Trophoblast cell (in vitro differentiated cells and primary cell): ENCODE data around the gene SMARCD1.

Experiments
- DNase-seq, 2 donors: peaks; one replicate each; pipeline ENCODE4 v3.0.0-alpha.2; 2016
- H2AFZ ChIP-seq: 2 replicates; pipeline ENCODE4 v1.6.1; 2013; ENCODE audit warnings: low read length, moderate library complexity, mild to moderate bottlenecking; ENCODE audit not compliant: insufficient read depth, poor library complexity
- H2AK5ac ChIP-seq: 2 replicates; pipeline ENCODE4 v1.6.1; 2013; ENCODE audit warnings: mild to moderate bottlenecking, low read length
- H2BK120ac ChIP-seq: 2 replicates; pipeline ENCODE4 v1.6.1; 2013; ENCODE audit warnings: low read length, mild to moderate bottlenecking, moderate library complexity; ENCODE audit not compliant: insufficient read depth, poor library complexity
- H2BK12ac ChIP-seq: 2 replicates; pipeline ENCODE4 v1.6.1; 2013; ENCODE audit warnings: mild to moderate bottlenecking, low read length, moderate library complexity
- H2BK5ac ChIP-seq: 2 replicates; pipeline ENCODE4 v1.6.1; 2013; ENCODE audit warnings: low read length, low read depth, moderate library complexity, mild to moderate bottlenecking; ENCODE audit not compliant: poor library complexity
- H3K14ac ChIP-seq: 2 replicates; pipeline ENCODE4 v1.6.1; 2013; ENCODE audit warnings: mild to moderate bottlenecking, low read length
- H3K18ac ChIP-seq: 2 replicates; pipeline ENCODE4 v1.6.1; 2013; ENCODE audit warnings: mild to moderate bottlenecking, low read length
- H3K23ac ChIP-seq: 2 replicates; pipeline ENCODE4 v1.6.1; 2013; ENCODE audit warnings: low read length
- H3K27ac ChIP-seq: 2 replicates; pipeline ENCODE4 v1.5.1; 2013; ENCODE audit warnings: low read depth, mild to moderate bottlenecking, inconsistent platforms, low read length, moderate library complexity
- H3K27me3 ChIP-seq: 2 replicates; pipeline ENCODE4 v1.6.1; 2013; ENCODE audit warnings: inconsistent platforms, mild to moderate bottlenecking, low read length, moderate library complexity; ENCODE audit not compliant: insufficient read depth
- H3K36me3 ChIP-seq, 2 experiments: 1 replicate in 1 of 2; 2 replicates in 1 of 2; pipeline ENCODE4 v1.6.1; 2013; ENCODE audit warnings: low read length in 2 of 2, mild to moderate bottlenecking in 2 of 2, moderate library complexity in 1 of 2; ENCODE audit not compliant: insufficient read depth in 2 of 2, control insufficient read depth in 1 of 2
- H3K4ac ChIP-seq: 2 replicates; pipeline ENCODE4 v1.6.1; 2013; ENCODE audit warnings: low read depth, mild to moderate bottlenecking, low read length, moderate library complexity
- H3K4me1 ChIP-seq, 2 experiments: 1 replicate in 1 of 2; 2 replicates in 1 of 2; pipeline ENCODE4 v1.6.1; 2013; ENCODE audit warnings: low read length in 2 of 2, mild to moderate bottlenecking in 2 of 2, moderate library complexity in 1 of 2; ENCODE audit not compliant: insufficient read depth in 2 of 2, control insufficient read depth in 1 of 2
- H3K4me2 ChIP-seq: 2 replicates; pipeline ENCODE4 v1.6.1; 2013; ENCODE audit warnings: inconsistent platforms, mild to moderate bottlenecking, low read length, moderate library complexity
- H3K4me3 ChIP-seq: 2 replicates; pipeline ENCODE4 v1.5.1; 2013; ENCODE audit warnings: mild to moderate bottlenecking, low read depth, low read length, inconsistent platforms
- H3K79me1 ChIP-seq: one replicate; pipeline ENCODE4 v1.6.1; 2013; ENCODE audit warnings: low read length
- H3K79me2 ChIP-seq: 2 replicates; pipeline ENCODE4 v1.6.1; 2013; ENCODE audit warnings: low read length, mild to moderate bottlenecking; ENCODE audit not compliant: control insufficient read depth, insufficient read depth, poor library complexity
- H3K9ac ChIP-seq: 2 replicates; pipeline ENCODE4 v1.6.1; 2013; ENCODE audit warnings: mild to moderate bottlenecking, low read length
- H3K9me3 ChIP-seq: 2 replicates; pipeline ENCODE4 v1.6.1; 2013; ENCODE audit warnings: low read depth, mild to moderate bottlenecking, control low read depth, inconsistent platforms, low read length; ENCODE audit not compliant: insufficient read depth
- H4K12ac ChIP-seq: 2 replicates; pipeline ENCODE4 v1.6.1; 2013; ENCODE audit warnings: low read depth, mild to moderate bottlenecking, low read length, moderate library complexity
- H4K8ac ChIP-seq: 2 replicates; pipeline ENCODE4 v1.6.1; 2013; ENCODE audit warnings: low read depth, mild to moderate bottlenecking, low read length, moderate library complexity
- H4K91ac ChIP-seq: one replicate; pipeline ENCODE4 v1.6.1; 2013; ENCODE audit warnings: low read depth, mild to moderate bottlenecking, low read length, moderate library complexity
- WGBS: extraction: QIAGEN DNeasy Blood & Tissue Kit; methylation state at CpG from one replicate; pipeline ENCODE4 v1.1.7; 2013; ENCODE audit warnings: missing lambda C conversion rate; ENCODE audit not compliant: insufficient read length, insufficient coverage; ENCODE audit errors: extremely low coverage; 5-methylcytosine and 5-hydroxymethylcytosine counted together

SMARCD1 gene

GRCh38 chr12:50041062-50041860, 43.9 kb upstream of the SMARCD1 start:
- no peak overlapping the region for H2AK5ac ChIP-seq
- no peak overlapping the region for H4K91ac ChIP-seq
- DNase-seq = no peak
- H3K18ac ChIP-seq = no peak overlapping the region
- H3K14ac ChIP-seq = no peak overlapping the region
- H4K8ac ChIP-seq = no peak overlapping the region
- H3K4ac ChIP-seq = no peak overlapping the region
- WGBS = no CpG with 5 or more reads among the region's 15 CpGs
- H3K27me3 ChIP-seq = no peaks in the 10 kb centered on the region
- H3K27ac ChIP-seq = no peak overlapping the region
- no peak overlapping the region for H3K4me2 ChIP-seq
- no peak overlapping the region for H2BK12ac ChIP-seq
- no peaks in the 10 kb centered on the region for H3K79me1 ChIP-seq
- no peaks in the 10 kb centered on the region for H3K9me3 ChIP-seq
- no peak overlapping the region for H3K4me3 ChIP-seq
- no peak overlapping the region for H4K12ac ChIP-seq
- H3K9ac ChIP-seq = no peak overlapping the region
- H3K23ac ChIP-seq = no peak overlapping the region
- H2AFZ ChIP-seq = no peak overlapping the region
- no peak overlapping the region for H2BK120ac ChIP-seq
- no peaks in the 10 kb centered on the region for H3K79me2 ChIP-seq
- H3K4me1 ChIP-seq = peaks cover 0 to 3% of the 10 kb centered on the region in 2 experiments
- no peak overlapping the region for H2BK5ac ChIP-seq
- H3K36me3 ChIP-seq = no peaks in the 10 kb centered on the region

DNA sequence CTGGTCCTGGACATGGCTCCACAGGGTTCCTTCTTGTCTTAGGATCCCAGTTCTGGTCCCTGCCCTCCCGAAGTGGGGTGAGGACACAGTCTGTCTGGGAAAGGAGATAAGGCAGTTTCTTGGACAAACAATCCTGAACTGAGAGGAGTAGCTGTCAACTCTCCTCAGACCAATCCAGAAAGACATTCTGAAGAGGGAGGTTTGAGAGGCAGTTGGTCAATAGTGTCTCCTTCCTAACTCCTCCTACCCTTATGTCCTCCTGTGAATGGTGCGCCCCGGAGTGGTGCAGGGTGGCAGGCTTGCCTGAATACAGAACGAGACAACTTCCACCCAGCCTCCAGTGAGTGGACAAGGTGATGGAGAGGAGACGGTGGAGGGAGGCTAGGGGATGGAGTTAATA, 43.2 kb upstream of the SMARCD1 start:
- H3K79me2 ChIP-seq = no peaks in the 10 kb centered on the region
- no peaks in the 10 kb centered on the region for H3K36me3 ChIP-seq
- H3K79me1 ChIP-seq = no peaks in the 10 kb centered on the region
- H3K14ac ChIP-seq = no peak overlapping the region
- no peak overlapping the region for H2AFZ ChIP-seq
- no peak overlapping the region for H4K12ac ChIP-seq
- no peak overlapping the region for H3K9ac ChIP-seq
- H3K4me3 ChIP-seq = no peak overlapping the region
- H3K4ac ChIP-seq = no peak overlapping the region
- no peak for DNase-seq
- no peak overlapping the region for H4K91ac ChIP-seq
- no peak overlapping the region for H2BK120ac ChIP-seq
- no peak overlapping the region for H2BK5ac ChIP-seq
- H2AK5ac ChIP-seq = no peak overlapping the region
- no peak overlapping the region for H3K4me2 ChIP-seq
- H4K8ac ChIP-seq = no peak overlapping the region
- no peaks in the 10 kb centered on the region for H3K27me3 ChIP-seq
- H3K4me1 ChIP-seq = peaks cover 0 to 3% of the 10 kb centered on the region in 2 experiments
- no peak overlapping the region for H3K23ac ChIP-seq
- no peaks in the 10 kb centered on the region for H3K9me3 ChIP-seq
- H3K18ac ChIP-seq = no peak overlapping the region
- H2BK12ac ChIP-seq = no peak overlapping the region
- H3K27ac ChIP-seq = no peak overlapping the region
- WGBS = no CpG with 5 or more reads among the region's 5 CpGs

DNA sequence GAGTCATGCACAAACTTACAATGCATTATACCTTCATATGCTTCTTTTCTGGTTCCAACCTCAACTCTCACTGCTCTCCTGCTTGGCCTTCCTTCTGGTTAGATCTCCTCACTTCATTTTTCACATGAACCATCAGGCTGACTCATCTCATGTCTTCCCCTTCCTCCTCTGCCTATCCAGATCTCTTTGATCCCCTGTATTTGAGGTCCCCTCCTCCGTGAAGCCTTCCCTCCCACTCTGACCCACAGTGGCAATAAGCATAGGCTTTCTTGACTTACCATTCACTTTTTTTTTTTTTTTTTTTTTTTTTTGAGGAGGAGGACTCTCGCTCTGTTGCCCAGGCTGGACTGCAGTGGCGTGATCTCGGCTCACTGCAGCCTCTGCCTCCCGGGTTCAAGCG, 42.4 kb upstream of the SMARCD1 start:
- Histone ChIP-seq H2BK12ac (no peak overlapping the region), H3K27ac (no peak overlapping the region), H3K18ac (no peak overlapping the region), H3K36me3 (no peaks in the 10 kb centered on the region), H3K14ac (no peak overlapping the region), H2AK5ac (no peak overlapping the region), H3K4ac (no peak overlapping the region), H3K4me1 (peaks cover 0 to 3% of the 10 kb centered on the region in 2 experiments), H3K4me3 (no peak overlapping the region), H3K79me2 (no peaks in the 10 kb centered on the region), H3K4me2 (no peak overlapping the region), H2BK5ac (no peak overlapping the region), H3K9me3 (no peaks in the 10 kb centered on the region), H4K91ac (no peak overlapping the region), H3K27me3 (no peaks in the 10 kb centered on the region), H4K12ac (no peak overlapping the region), H2AFZ (no peak overlapping the region), H3K9ac (no peak overlapping the region), H3K79me1 (no peaks in the 10 kb centered on the region), H2BK120ac (no peak overlapping the region), H3K23ac (no peak overlapping the region), H4K8ac (no peak overlapping the region)
- no CpG with 5 or more reads among the region's 6 CpGs for WGBS
- no peak for DNase-seq

DNA sequence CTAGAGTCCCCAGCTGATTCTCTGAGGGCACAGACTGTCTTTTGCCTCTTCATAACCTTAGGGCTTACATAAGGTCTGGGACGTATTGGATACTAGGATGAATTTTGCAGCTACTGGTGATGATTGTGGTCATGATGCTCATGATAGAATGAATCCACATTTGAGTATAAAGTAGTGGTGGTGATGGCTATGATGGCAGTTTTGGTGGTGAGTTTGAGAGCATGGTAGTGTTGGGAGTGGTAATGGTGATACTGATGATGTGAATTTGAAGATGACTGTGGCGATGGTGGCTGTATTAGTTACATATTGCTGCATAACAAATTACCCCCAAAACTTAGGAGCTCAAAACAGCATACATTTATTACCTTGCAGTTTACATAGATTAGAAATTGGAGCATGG, 41.8 kb upstream of the SMARCD1 start:
- Histone ChIP-seq H3K4ac (no peak overlapping the region), H3K4me2 (no peak overlapping the region), H3K79me2 (no peaks in the 10 kb centered on the region), H3K79me1 (no peaks in the 10 kb centered on the region), H2BK120ac (no peak overlapping the region), H3K27ac (no peak overlapping the region), H3K14ac (no peak overlapping the region), H2BK12ac (no peak overlapping the region), H2AK5ac (no peak overlapping the region), H4K91ac (no peak overlapping the region), H3K4me1 (peaks cover 0 to 3% of the 10 kb centered on the region in 2 experiments), H2BK5ac (no peak overlapping the region), H3K4me3 (no peak overlapping the region), H3K9me3 (no peaks in the 10 kb centered on the region), H3K36me3 (no peaks in the 10 kb centered on the region), H3K9ac (no peak overlapping the region), H3K27me3 (no peaks in the 10 kb centered on the region), H4K8ac (no peak overlapping the region), H2AFZ (no peak overlapping the region), H3K18ac (no peak overlapping the region), H4K12ac (no peak overlapping the region), H3K23ac (no peak overlapping the region)
- WGBS = no CpG with 5 or more reads among the region's 2 CpGs
- DNase-seq = no peak
